Head of caudate nucleus (tissue), 42 donors: ENCODE results near the gene AVPR1B.
A peak's percentile ranks its signal among the peaks of the same experiment; 100 is the strongest.

ENCODE experiments used
- DNase-seq, 42 donors: peaks; one replicate each; pipeline versions ENCODE4 v3.0.0 to v3.0.0-alpha.2; 2020 to 2021; ENCODE audit warnings: mixed read lengths in 7 of 42
- intact Hi-C: fragments of 100-400 bp; cut with DNase I; formaldehyde crosslinking; loops from one replicate; pipeline ENCODE4 v1.15.0; 2022

Gene AVPR1B

DNA sequence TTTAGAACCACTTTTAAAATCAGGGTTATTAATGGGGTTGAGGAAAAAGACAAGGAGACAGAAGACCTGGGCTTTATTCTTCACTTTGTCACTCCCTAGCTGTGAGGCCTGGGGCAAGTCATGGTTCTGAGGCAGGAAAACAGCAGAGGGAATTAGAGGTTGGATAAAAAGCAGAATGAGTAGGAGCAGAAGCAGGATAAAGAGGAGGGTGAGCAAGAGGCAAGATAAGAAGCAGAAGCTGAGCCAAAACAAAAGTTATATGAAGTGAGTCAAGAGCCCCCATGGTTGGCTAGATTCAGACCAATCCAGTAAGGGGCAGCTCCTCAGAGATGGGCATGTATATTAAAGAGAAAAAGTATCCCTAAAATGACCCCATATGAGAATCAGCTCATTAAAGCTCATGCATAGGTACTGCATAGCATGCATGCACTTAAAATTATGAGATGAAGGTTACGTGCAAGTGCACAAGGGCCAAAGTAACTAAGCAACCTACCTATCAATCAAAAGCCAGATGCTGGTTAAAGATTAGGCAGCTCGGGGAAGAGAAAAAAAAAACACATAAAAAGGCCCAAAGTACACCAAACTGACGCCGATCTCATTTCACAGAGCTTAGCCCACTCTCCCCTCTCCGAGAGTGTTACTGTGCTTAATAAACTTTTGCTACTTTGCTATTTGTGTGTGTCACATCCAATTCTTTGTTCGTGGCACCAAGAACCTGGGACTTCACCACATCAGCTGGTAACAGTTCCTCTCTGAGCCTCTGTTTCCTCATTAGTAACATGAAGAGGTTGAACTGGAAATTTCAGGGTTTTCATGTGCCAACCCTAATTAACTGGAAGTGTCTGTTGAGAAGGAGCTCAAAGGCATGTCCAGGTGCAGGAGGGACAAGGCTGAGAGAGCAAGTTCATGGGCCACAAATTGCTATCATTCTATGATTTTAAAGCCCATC lies 2.2 kb downstream of the AVPR1B start:
- DNase-seq = peak in 1 of 42 donors; percentile 18
- intact Hi-C loops = no loop called here

DNA sequence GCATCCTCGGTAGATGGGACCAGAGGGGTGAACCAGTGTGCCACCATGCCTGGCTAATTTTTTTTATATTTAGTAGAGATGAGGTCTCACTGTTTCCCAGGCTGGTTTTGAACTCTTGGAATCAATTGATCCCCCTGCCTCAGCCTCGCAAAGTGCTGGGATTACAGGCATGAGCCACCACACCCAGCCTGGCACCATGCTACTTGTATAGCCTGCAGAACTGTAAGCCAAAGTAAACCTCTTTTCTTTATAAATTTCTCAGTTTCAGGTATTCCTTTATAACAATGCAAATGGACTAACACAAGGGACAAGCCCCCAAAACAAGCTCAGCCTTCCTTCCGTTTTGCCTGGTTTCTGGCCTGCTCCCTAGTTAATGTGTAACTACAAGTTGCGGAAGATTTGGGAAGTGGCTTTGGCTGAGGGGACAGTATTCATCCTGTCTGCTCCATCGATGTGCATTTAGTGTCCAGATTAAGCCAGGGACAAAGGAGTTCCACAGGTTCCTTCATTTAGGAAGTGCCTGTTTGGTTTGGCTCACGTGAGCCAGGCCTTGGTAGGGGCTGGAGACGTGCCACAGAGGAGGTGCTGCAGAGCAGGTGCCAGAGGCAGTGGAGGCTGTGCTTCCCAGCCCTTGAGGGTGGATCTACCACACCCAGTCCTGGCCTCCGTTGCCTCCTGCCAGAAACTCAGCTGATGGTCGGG lies 4.4 kb downstream of the AVPR1B start:
- DNase-seq = peak in 2 of 42 donors; percentile 31
- intact Hi-C loops = no loop called here

DNA sequence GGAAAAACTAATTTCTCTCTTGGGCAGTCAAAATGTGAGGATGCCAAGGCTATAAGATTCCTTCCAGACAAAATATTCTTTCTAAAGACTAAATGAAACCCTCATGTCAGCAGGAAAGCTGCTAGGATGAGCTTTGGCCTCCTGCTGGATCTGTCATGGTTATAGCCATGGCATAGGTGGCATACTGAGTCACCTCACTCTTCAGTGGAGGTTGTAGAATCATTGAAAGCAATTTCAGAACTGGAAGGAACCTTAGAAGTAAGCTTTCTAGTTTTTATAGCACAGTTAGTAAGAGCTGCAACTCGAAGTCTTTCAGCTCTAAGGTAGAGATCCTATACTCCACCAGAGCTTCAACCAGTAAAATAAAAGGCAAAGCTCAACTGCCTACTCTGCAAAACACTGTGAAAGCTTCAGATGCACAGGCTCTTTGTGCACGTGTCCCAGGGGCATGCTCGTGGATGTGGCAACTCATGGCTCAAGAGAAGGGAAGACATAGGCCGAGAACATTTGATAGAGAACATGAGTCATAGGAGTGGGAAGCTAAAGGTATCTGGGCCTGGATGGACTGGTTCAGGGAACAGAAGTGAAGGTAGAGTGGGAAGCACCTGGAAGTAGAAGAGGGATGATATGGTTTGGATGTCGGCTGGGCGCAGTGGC lies 5.8 kb downstream of the AVPR1B start:
- peak in 2 of 42 donors; percentile 9 to 18 for DNase-seq
- intact Hi-C loops = no loop called here

DNA sequence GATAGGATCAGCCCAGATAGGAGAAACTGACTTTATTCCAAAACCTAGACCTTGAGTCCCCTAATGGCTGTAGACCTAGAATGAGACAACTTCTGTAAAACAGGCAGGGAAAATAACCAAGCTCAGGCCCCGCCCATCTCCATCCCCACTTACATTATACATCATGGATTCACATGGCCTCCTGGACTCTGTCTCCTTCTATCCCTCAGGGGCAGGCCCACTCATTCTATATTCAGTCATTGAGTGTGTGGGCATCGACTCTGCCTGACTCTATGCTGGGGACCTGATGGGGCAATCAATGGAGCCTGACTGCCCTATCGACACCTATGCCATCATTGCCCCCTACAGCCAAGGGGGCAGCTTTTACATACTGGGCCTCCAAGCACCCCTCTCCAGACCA lies 6.4 kb downstream of the AVPR1B start:
- intact Hi-C loops = no loop called here
- DNase-seq = peak in 1 of 42 donors; percentile 31

DNA sequence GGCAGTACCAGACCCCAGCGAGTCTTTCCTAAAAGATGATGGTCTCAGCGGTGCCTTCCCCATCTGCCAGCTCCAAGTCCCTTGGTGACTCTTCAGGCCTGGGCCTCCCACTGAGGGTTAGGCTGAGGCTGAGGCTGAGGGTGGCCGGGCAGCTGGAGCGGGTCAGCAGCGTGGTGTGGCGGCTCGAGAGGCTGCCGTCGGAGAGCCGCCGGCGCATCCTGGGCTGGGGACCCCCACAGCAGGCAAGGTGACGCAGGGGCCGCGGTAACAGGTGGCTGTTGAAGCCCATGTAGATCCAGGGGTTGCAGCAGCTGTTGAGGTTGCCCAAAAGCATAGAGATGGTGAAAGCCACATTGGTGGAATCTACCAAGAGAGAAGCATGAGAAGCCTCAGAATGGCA lies 7.0 kb downstream of the AVPR1B start:
- peak in 2 of 42 donors; percentile 15 to 21 for DNase-seq
- intact Hi-C loops = no loop called here

DNA sequence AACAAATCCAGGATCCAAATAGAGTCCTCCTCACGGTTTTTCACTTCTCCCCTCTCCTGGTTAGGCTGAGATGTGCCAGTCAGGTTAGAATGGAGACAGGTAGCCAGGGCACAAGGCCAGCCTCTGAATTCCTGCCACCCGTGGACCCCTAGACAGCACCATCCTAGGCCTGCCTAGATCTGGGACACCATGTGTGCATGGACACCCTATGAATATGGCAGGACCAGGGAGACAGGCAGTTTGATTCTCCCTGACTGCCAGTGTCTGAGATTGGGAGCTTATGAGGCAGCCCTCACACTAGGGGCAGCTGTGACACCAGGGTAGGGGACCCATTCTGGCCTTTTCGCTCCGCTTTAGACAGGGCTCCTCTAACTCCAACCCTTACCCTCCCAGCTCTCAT lies 7.5 kb downstream of the AVPR1B start:
- intact Hi-C loops = loop anchor here (5.0 to 10.0 kb wide), 3 partner anchors 75 to 295 kb away; partner anchors contain the start of gene SLC41A1

DNA sequence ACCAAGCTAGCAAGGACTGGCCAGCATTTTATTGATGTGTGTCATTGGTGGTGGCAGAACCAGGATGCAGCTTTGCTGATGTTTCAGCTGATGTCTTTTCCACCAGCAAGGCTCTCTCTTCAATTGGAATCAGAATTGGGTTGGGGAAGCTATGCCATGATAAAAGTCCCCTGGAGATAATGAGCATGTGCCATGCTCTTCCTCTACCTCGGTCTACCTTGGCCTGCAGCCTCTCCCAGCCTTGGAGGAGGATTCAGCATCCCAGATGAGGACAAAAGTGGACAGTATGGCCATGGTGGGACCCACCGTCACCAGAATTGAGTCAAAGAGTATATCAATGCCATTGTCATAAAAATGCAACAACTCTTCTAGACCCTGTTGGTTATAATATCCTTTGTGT lies 8.6 kb downstream of the AVPR1B start:
- intact Hi-C loops = loop anchor here (5.0 to 10.0 kb wide), 3 partner anchors 74 to 294 kb away; partner anchors contain the start of gene SLC41A1
- no peak for DNase-seq

More for the DNA sequence above, 7.5 kb downstream of the AVPR1B start:
- DNase-seq = peak in 2 of 42 donors; percentile 9 to 24

DNA sequence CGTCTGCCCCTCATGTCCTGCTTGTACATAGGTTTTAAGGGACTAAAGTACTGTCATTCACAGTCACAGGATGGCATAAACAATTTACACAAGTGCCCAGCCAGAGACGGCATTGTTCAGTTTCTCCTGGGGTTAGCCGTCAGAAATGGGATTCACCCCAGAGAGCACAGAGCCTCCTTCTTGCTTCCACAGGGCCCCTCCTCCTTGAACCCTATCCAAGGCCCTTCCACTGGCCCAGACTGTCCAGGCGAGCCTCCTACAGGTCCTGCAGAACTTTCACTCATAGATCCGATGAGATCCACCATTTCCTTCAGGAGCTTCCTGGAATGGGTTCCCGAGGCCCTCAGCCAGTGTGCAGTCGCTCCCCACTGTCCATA lies 10.0 kb downstream of the AVPR1B start:
- peak in 2 of 42 donors; percentile 30 to 34 for DNase-seq
- intact Hi-C loops = loop anchor here (5.0 to 10.0 kb wide), 3 partner anchors 72 to 292 kb away; partner anchors contain the start of gene SLC41A1

DNA sequence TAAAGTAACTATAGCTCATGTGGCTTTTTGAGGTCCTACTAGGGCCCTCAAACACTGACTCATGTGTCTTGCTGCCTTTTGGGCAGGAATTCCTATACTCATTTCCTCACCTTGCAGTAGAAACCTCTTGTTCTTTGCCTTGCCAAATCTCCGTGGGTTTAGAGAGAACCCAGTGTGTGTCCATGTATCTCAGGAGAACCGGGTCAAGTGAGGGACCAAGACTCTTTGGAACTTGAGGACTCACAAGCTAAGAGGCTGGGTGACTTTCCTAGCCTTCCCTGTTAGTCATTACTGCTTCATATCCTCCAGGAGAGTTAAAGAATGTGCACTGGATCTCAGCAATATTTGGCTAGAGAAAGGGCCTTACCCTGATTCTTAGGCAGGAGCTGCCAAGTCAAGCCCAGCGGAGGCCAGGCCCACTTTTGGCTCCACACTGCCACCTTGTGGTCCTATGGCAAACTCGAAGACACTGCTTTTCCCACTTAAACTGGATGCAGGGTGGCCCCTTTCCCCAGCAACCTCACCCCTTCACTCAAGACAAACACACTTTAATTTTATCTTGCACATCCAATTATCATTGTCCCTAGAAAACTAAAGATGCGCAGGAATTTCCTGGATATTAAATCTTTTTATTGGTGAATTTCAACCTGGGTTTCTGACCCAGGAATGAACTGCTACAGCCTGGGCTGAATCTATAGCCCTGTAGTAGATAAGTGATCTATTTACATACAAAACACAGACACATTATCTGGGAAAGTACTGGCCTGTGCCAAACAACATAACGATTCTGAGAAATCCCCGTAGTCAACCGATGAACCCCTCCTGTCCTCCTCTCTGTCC lies 10.6 kb downstream of the AVPR1B start:
- intact Hi-C loops = loop anchor here (5.0 to 10.0 kb wide), 3 partner anchors 72 to 292 kb away; partner anchors contain the start of gene SLC41A1
- DNase-seq = peak; percentile 27 to 94 (median 87)

DNA sequence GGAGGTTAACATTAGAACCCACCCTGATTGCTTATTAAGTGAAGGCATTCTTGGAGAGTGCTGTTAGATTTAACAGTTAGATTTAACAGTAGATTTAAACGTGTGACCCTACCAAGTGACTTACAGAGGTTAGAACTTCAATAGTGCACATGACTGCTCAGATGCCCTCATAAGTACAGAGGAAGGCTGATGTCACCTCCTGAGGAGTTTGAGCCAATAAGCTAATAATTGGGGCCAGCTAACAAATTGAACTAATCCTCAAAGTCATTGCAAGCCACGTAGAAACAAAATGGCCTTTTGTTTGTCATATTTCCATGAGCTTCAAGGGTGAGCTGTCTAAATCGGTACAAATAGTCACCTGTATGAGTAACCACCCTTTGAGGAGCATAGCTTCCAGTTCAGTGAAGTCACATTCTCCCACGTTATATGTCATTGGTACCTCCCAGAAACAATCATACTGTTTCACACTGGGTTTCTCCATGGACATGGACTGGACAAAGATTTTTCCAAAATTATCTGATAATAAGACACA lies 11.7 kb downstream of the AVPR1B start:
- intact Hi-C loops = loop anchor here (2.0 to 10.0 kb wide), 4 partner anchors 71 to 291 kb away; partner anchors contain the start of gene SLC41A1

DNA sequence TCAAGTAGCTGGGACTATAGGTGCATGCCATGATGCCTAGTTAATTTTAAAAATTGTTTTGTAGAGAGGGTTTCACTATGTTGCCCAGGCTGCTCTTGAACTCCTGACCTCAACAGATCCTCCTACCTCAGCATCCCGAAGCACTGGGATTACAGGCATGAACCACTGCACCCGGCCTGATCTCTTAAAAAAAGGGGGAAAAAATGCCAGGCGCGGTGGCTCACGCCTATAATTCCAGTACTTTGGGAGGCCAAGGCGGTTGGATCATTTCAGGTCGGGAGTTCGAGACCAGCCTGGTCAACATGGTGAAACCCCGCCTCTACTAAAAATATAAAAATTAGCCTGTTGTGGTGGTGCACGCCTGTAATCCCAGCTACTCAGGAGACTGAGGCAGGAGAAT lies 13.2 kb downstream of the AVPR1B start:
- no peak for DNase-seq

More for the DNA sequence above, 11.7 kb downstream of the AVPR1B start:
- DNase-seq = peak in 1 of 42 donors; percentile 31

DNA sequence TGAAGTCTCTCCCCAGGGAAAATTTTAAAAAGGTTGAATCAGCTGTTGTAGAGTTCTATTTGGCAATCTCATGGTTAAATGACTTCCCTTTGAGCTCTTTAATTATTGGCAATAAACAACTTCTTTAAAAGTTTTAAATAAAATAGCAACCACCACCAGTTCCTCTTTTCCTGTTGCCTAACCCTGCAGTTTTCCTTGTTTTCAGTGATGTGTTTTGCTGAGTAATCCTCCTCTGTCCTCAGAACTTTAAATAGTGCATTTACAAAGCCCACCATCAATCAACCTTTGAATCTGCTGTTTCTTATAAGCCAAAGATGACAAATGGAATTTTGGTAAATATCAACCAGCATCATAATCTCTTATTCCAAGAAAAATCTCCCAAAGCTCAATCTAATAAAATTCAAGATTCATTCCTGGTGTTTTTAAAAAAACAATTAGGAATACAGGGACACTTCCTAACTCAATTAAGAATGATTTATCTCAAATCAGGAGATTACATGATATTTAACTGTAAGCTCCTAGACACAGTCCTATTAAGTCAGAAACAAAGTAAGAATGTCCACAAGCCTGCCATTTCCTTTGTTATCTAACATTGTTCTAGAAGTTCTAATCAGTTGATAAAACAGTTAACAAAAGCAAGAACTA lies 14.8 kb downstream of the AVPR1B start:
- DNase-seq = peak in 2 of 42 donors; percentile 16 to 27
- intact Hi-C loops = loop anchor here (10.0 kb wide), 2 partner anchors 68 to 288 kb away; partner anchors contain the start of gene SLC41A1

More for the DNA sequence above, 13.2 kb downstream of the AVPR1B start:
- intact Hi-C loops = loop anchor here (2.0 to 10.0 kb wide), 3 partner anchors 69 to 289 kb away; partner anchors contain the start of gene SLC41A1

DNA sequence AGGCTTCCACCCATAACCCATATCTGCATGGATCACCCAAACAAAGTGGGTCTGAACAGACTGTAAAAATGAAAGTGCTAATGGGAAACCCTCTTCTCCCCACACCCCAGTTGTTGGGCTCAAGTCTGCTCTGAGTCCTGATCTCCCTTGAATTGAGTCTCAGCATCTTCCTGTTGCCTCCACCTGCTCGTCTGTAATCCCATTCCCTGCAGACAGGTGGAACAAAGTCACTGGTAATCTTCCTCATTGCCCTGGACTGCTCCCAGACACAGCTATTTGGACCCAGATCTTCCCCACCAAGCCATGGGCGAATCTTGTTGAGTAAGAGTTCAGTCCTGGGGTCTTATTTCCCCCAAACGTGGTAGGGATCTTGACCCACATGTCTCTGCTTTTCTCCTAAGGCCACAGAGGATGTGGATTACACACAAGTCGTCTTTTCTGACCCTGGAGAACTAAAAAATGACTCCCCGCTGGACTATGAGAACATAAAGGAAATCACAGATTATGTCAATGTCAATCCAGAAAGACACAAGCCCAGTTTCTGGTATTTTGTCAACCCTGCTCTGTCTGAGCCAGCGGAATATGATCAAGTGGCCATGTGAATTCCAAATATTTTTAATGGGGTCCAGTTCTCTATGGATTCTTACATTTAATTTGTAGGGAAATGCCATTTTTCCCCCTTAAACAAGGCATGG lies 15.7 kb downstream of the AVPR1B start:
- peak in 2 of 42 donors; percentile 16 to 20 for DNase-seq
- intact Hi-C loops = loop anchor here (10.0 kb wide), 2 partner anchors 67 to 287 kb away; partner anchors contain the start of gene SLC41A1

DNA sequence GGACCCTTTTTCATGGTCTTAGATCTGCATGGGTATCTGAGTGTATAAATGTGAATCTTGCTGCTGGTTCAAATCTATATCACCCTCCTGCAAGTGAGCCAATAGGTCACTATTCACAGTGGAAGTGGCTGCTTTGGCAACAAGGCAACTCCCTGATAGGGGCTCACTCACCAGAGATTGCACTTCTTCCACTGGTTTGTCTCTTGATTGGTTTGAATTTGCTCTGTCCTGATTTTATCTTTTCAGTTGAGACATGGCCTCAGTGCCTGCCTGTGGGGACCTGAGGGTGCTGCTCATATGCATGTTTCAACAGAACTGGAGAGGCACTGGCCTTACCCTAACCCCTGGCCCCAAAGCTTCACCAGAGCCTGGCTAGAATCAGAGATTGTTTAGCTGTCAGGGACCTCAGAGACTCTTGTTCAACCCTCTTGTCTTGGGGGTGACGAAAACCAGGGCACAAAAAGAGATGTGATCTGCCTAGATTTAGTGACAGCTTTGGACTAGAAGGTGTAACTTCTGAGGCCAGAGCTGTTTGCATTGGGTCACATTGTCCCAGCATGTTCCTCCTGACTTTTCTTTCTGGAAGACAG lies 16.9 kb downstream of the AVPR1B start:
- peak in 1 of 42 donors; percentile 14 for DNase-seq
- intact Hi-C loops = loop anchor here (10.0 kb wide), 2 partner anchors 66 to 286 kb away; partner anchors contain the start of gene SLC41A1

DNA sequence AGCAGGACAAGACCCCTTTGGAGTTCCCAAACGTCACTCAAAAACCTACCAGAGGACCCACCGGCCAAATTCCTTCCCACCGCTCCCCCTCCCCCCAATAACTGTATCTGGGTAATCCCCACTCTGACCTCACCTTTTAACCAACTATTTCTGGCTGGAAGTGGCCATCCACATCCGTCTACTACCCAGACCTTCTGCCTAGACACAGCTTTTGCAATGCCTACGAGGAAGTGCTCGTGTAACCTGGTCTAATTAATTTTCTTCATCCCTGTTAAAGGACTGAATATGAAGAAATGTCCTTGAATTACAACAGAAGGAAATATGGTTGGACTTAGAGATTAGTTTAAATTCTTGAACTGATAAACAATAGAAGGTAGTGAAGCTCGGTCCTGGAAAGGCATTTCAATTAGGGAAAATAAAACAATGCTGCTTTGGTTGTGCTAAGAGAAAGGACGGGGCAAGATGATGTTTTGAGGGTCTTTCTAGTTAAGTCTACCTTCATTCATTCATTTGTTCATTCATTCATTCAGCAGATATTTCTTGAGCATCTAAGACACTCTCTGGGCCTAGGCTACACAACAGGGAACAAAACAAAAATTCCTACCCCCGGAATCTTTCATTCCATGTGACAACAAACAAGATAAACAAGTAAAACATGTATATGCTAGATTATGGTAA lies 18.8 kb downstream of the AVPR1B start:
- DNase-seq = no peak
- intact Hi-C loops = no loop called here
